B cell (primary cell): ENCODE results near the gene ARPC2. TPM values are rescaled to one million over a fixed set of nuclear protein-coding genes. Genes with fewer than 3 reads are reported as not detected.

Experiments used
- ATAC-seq: fragments of 200-7000 bp; cut with Tn5 transposase; one replicate; pipeline ENCODE4 v1.10.0; 2021; ENCODE audit warnings: low read depth, mild to moderate bottlenecking, moderate number of reproducible peaks, moderate library complexity
- CTCF ChIA-PET: fragments of 350-600 bp; sonication (Branson Sonifier 250); formaldehyde crosslinking; loops from one replicate; lab custom pipeline; 2021; ENCODE audit warnings: antibody characterized with exemption, inconsistent platforms; lab: Charles Lee
- POLR2A ChIA-PET: fragments of 350-600 bp; sonication (Branson Sonifier 250); formaldehyde crosslinking; loops from one replicate; lab custom pipeline; 2021; ENCODE audit warnings: antibody characterized with exemption; lab: Charles Lee
- DNase-seq: peaks from one replicate; pipeline ENCODE4 v3.0.0; 2013
- H2AFZ ChIP-seq: 2 replicates; pipeline ENCODE4 v1.6.1; 2012; ENCODE audit warnings: mild to moderate bottlenecking, low read depth, low read length; ENCODE audit not compliant: insufficient read depth, poor library complexity, severe bottlenecking
- H3K27ac ChIP-seq, 2 donors: 1 replicate in 1 of 2; 2 replicates in 1 of 2; pipeline ENCODE4 v1.5.1; 2012 to 2013; ENCODE audit warnings: low read length in 2 of 2, mild to moderate bottlenecking in 2 of 2, moderate library complexity in 1 of 2
- H3K27me3 ChIP-seq, 4 experiments: fragments of 200-600 bp in 1 of 4; sonication (generic) in 1 of 4; replicated peaks in 1 of 4; 1 replicate in 2 of 4; 2 replicates in 2 of 4; pipeline versions ENCODE4 v1.6.1 to v1.7.0; 2013 to 2016; ENCODE audit warnings: low read length in 3 of 4, mild to moderate bottlenecking in 2 of 4, mixed read lengths in 1 of 4, moderate library complexity in 1 of 4; ENCODE audit not compliant: insufficient read depth in 4 of 4, control insufficient read depth in 3 of 4; ENCODE audit errors: control extremely low read depth in 1 of 4
- H3K36me3 ChIP-seq, 2 experiments: replicated peaks in 1 of 2; 1 replicate in 1 of 2; 2 replicates in 1 of 2; pipeline versions ENCODE4 v1.6.1 to v1.7.1; 2013; ENCODE audit warnings: low read length in 1 of 2; ENCODE audit not compliant: insufficient read depth in 2 of 2, control insufficient read depth in 1 of 2; ENCODE audit errors: control extremely low read depth in 1 of 2, extremely low read depth in 1 of 2
- H3K4me1 ChIP-seq, 2 donors: fragments of 200-600 bp in 1 of 2; sonication (generic) in 1 of 2; 1 replicate in 1 of 2; 2 replicates in 1 of 2; pipeline versions ENCODE4 v1.5.1 to v1.6.1; 2013 to 2017; ENCODE audit warnings: low read length in 2 of 2; ENCODE audit not compliant: control insufficient read depth in 2 of 2, insufficient read depth in 2 of 2
- H3K4me2 ChIP-seq: replicated peaks from 2 replicates; pipeline ENCODE3; 2012; ENCODE audit warnings: mild to moderate bottlenecking, low read depth, low read length; ENCODE audit not compliant: poor library complexity, severe bottlenecking
- H3K4me3 ChIP-seq, 5 experiments: fragments of 200-600 bp in 1 of 5; sonication (generic) in 1 of 5; 1 replicate in 3 of 5; 2 replicates in 2 of 5; pipeline versions ENCODE4 v1.5.1 to v1.7.0; 2011 to 2016; ENCODE audit warnings: low read length in 4 of 5, mild to moderate bottlenecking in 4 of 5, low read depth in 2 of 5, control low read depth in 1 of 5, moderate library complexity in 1 of 5; ENCODE audit not compliant: insufficient read depth in 1 of 5; ENCODE audit errors: control extremely low read depth in 1 of 5, extremely low read depth in 1 of 5
- H3K79me2 ChIP-seq: fragments of 200-600 bp; sonication (generic); one replicate; pipeline ENCODE4 v1.6.0; 2016; ENCODE audit warnings: low read length; ENCODE audit not compliant: control insufficient read depth, insufficient read depth
- H3K9ac ChIP-seq: fragments of 200-600 bp; sonication (generic); 2 replicates; pipeline ENCODE4 v1.6.1; 2017; ENCODE audit warnings: mild to moderate bottlenecking, low read length, moderate library complexity
- H3K9me3 ChIP-seq, 3 donors: one replicate each; pipeline versions ENCODE4 v1.6.1 to v1.7.1; 2013; ENCODE audit warnings: low read length in 2 of 3; ENCODE audit not compliant: control insufficient read depth in 2 of 3, insufficient read depth in 1 of 3; ENCODE audit errors: control extremely low read depth in 1 of 3
- H4K20me1 ChIP-seq: 2 replicates; pipeline ENCODE4 v1.6.0; 2012; ENCODE audit warnings: mild to moderate bottlenecking, low read length; ENCODE audit not compliant: insufficient read depth, control insufficient read depth, poor library complexity, severe bottlenecking
- H3K27ac Mint-ChIP-seq: one replicate; pipeline ENCODE4 v1.8.0; 2021; ENCODE audit warnings: mixed read lengths
- H3K27me3 Mint-ChIP-seq: one replicate; pipeline ENCODE4 v1.8.0; 2021; ENCODE audit warnings: mixed read lengths
- H3K4me1 Mint-ChIP-seq: one replicate; pipeline ENCODE4 v1.8.0; 2021; ENCODE audit warnings: mixed read lengths
- H3K4me3 Mint-ChIP-seq: one replicate; pipeline ENCODE4 v1.8.0; 2021; ENCODE audit warnings: mixed read lengths
- H3K9me3 Mint-ChIP-seq: one replicate; pipeline ENCODE4 v1.8.0; 2022; ENCODE audit warnings: mixed read lengths; ENCODE audit not compliant: insufficient read depth
- CTCF ChIP-seq: fragments of 200-600 bp; IDR thresholded peaks from one replicate; pipeline ENCODE4 v1.8.0; 2022; ENCODE audit warnings: antibody characterized with exemption, mild to moderate bottlenecking
- EZH2 ChIP-seq: IDR thresholded peaks from 2 replicates; pipeline ENCODE4 v1.6.1; 2012; ENCODE audit warnings: borderline replicate concordance, low read depth, mild to moderate bottlenecking, moderate library complexity, low read length; ENCODE audit not compliant: insufficient read depth, poor library complexity, severe bottlenecking
- WGBS: methylation state at CpG from one replicate; pipeline ENCODE4 v1.1.5; 2013; ENCODE audit warnings: missing lambda C conversion rate; ENCODE audit not compliant: insufficient coverage; 5-methylcytosine and 5-hydroxymethylcytosine counted together
- intact Hi-C: fragments of 100-400 bp; cut with micrococcal nuclease; formaldehyde crosslinking; loops from one replicate; pipeline ENCODE4 v1.10.0; 2022
- polyA minus RNA-seq: library from RNA; depleted of rRNA, polyadenylated mRNA; stranded (reverse); fragments of >200 nt; gene quantifications from 2 replicates; pipeline ENCODE4 v1.2.3, GENCODE V29; 2012
- polyA plus RNA-seq: library from polyadenylated mRNA; depleted of rRNA; stranded (reverse); fragments of >200 nt; gene quantifications from 2 replicates; pipeline ENCODE4 v1.2.3, GENCODE V29; 2012
- total RNA-seq, 2 donors: library from RNA; stranded (reverse); fragments of 120-200 nt in 1 of 2; gene quantifications; 1 replicate in 1 of 2; 2 replicates in 1 of 2; pipeline versions ENCODE4 v1.2.3 to v1.2.4, GENCODE V29; 2013 to 2022

ARPC2 gene
- total RNA-seq (343 and 352 TPM in 2 replicates), polyA plus RNA-seq (309 and 314 TPM in 2 replicates), polyA minus RNA-seq (212 and 314 TPM in 2 replicates)
- total RNA-seq (2013): 431 TPM

GRCh38 chr2:218216674-218217359 is at the start of gene ARPC2:
TSS of gene ARPC2 (plus strand) at chr2:218217189. CDS start at chr2:218217471, 282 bp downstream.
- peak; percentile 98 for DNase-seq
- peak within 1 kb of the TSS; percentile 79 for H3K4me2 ChIP-seq
- ATAC-seq: peak; percentile 74
- H3K27ac ChIP-seq: peak within 1 kb of the TSS; percentile 95 to 99
- CTCF ChIA-PET: interaction anchor here (0.7 to 1.9 kb wide), 9 partner anchors 8 to 180 kb away, joined by 3 to 16 read pairs (median 4); partner anchors contain the start of genes AAMP, CXCR1 and PNKD
- H3K4me1 ChIP-seq: peaks cover 36 to 45% of the 10 kb centered on the region in 2 donors
- H3K9me3 ChIP-seq: no peaks in the 10 kb centered on the region
- peak within 1 kb of the TSS; percentile 100 for H3K9ac ChIP-seq
- H3K36me3 ChIP-seq: peaks cover 0 to 13% of the 10 kb centered on the region in 2 experiments
- peaks cover 29% of the 10 kb centered on the region for H4K20me1 ChIP-seq
- H3K4me1 Mint-ChIP-seq: peaks cover 43% of the 10 kb centered on the region
- POLR2A ChIA-PET: interaction anchor here (0.6 to 2.8 kb wide), 2 partner anchors 53 to 57 kb away, joined by 6 to 11 read pairs; partner anchors contain the start of genes AAMP and PNKD
- TF ChIP-seq EZH2: no peak
- TF ChIP-seq CTCF: no peak
- H3K4me3 Mint-ChIP-seq: peak within 1 kb of the TSS; percentile 90
- H3K27me3 Mint-ChIP-seq: no peaks in the 10 kb centered on the region
- no peaks in the 10 kb centered on the region for H3K27me3 ChIP-seq
- peak within 1 kb of the TSS; percentile 94 for H3K27ac Mint-ChIP-seq
- peak within 1 kb of the TSS; percentile 93 to 99 (median 97) for H3K4me3 ChIP-seq
- peak within 1 kb of the TSS; percentile 82 for H2AFZ ChIP-seq
- peaks cover 66% of the 10 kb centered on the region for H3K79me2 ChIP-seq
- H3K9me3 Mint-ChIP-seq: no peaks in the 10 kb centered on the region
- WGBS: under 1% methylated on average over 41 of the region's 60 CpGs
- intact Hi-C loops: loop anchor here (1.0 to 5.0 kb wide), 9 partner anchors 53 to 1170 kb away; partner anchors contain the start of genes AAMP, CNOT9, CNPPD1 and DNPEP

GRCh38 chr2:218168016-218168415 is 49.0 kb upstream of the ARPC2 start:
- no peak overlapping the region for H3K9ac ChIP-seq
- H3K27ac ChIP-seq: no peak overlapping the region
- no peaks in the 10 kb centered on the region for H3K36me3 ChIP-seq
- no peaks in the 10 kb centered on the region for H3K9me3 ChIP-seq
- no peak overlapping the region for H3K4me3 ChIP-seq
- no peak for TF ChIP-seq CTCF
- no peak for TF ChIP-seq EZH2
- ChIA-PET POLR2A (no interaction called here), CTCF (interaction anchor here (0.5 to 1.9 kb wide), 10 partner anchors 15 to 123 kb away, joined by 3 to 5 read pairs (median 4); partner anchors contain the start of genes AAMP and PNKD)
- ATAC-seq (no peak), DNase-seq (no peak)
- peaks cover 24% of the 10 kb centered on the region for H3K4me1 Mint-ChIP-seq
- no peak overlapping the region for H3K27ac Mint-ChIP-seq
- H3K9me3 Mint-ChIP-seq: no peaks in the 10 kb centered on the region
- peaks cover 0 to 9% (median 0%) of the 10 kb centered on the region in 4 experiments for H3K27me3 ChIP-seq
- no peak overlapping the region for H3K4me3 Mint-ChIP-seq
- H3K4me2 ChIP-seq: no peak overlapping the region
- peaks cover 13 to 21% of the 10 kb centered on the region in 2 donors for H3K4me1 ChIP-seq
- no peaks in the 10 kb centered on the region for H4K20me1 ChIP-seq
- peaks cover 23% of the 10 kb centered on the region for H3K27me3 Mint-ChIP-seq
- WGBS: 78% methylated on average over 1 of the region's 1 CpG
- no peak overlapping the region for H2AFZ ChIP-seq
- no peaks in the 10 kb centered on the region for H3K79me2 ChIP-seq
- intact Hi-C loops: no loop called here
